ENCODE results near the gene MVD. TPM values are rescaled to one million over a fixed set of nuclear protein-coding genes. Genes with fewer than 3 reads are reported as not detected.

MVD gene
- total RNA-seq, 4 donors from 2014 or later: 36.8 to 107 (median 60.6) TPM

- no peak overlapping the region for H3K4me3 ChIP-seq
- no peak overlapping the region for H3K27ac ChIP-seq
- H3K27me3 ChIP-seq: peaks cover 0 to 9% of the 10 kb centered on the region in 2 donors
- H3K9me3 ChIP-seq: no peaks in the 10 kb centered on the region
- H3K4me1 ChIP-seq: peaks cover 0 to 44% (median 24%) of the 10 kb centered on the region in 4 donors
- DNase-seq: no peak
- no peaks in the 10 kb centered on the region for H3K36me3 ChIP-seq
- no peak for TF ChIP-seq POLR2A (IDR thresholded peaks at IDR 0.05)
- TF ChIP-seq, protein P1, sequence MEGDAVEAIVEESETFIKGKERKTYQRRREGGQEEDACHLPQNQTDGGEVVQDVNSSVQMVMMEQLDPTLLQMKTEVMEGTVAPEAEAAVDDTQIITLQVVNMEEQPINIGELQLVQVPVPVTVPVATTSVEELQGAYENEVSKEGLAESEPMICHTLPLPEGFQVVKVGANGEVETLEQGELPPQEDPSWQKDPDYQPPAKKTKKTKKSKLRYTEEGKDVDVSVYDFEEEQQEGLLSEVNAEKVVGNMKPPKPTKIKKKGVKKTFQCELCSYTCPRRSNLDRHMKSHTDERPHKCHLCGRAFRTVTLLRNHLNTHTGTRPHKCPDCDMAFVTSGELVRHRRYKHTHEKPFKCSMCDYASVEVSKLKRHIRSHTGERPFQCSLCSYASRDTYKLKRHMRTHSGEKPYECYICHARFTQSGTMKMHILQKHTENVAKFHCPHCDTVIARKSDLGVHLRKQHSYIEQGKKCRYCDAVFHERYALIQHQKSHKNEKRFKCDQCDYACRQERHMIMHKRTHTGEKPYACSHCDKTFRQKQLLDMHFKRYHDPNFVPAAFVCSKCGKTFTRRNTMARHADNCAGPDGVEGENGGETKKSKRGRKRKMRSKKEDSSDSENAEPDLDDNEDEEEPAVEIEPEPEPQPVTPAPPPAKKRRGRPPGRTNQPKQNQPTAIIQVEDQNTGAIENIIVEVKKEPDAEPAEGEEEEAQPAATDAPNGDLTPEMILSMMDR (IDR thresholded peaks at IDR 0.05): no peak
These were observed 24.8 kb upstream of the MVD start for GRCh38 chr16:88687676-88688012.

GRCh38 chr16:88687254-88687576 lies 24.3 kb upstream of the MVD start:
- H3K27ac ChIP-seq: peak overlapping the region in 1 of 4 donors; percentile 89

GRCh38 chr16:88686439-88687253 lies 23.8 kb upstream of the MVD start, which contains the start of gene SNAI3:
Gene SNAI3 (minus strand): TSS chr16:88686507. CDS start chr16:88686406, 101 bp downstream.
- peak within 1 kb of the TSS; percentile 56 to 89 (median 68) for H3K27ac ChIP-seq
- peaks cover 0 to 9% of the 10 kb centered on the region in 2 donors for H3K27me3 ChIP-seq
- H3K4me1 ChIP-seq: peaks cover 0 to 41% (median 21%) of the 10 kb centered on the region in 4 donors

More at GRCh38 chr16:88687254-88687576, 24.3 kb upstream of the MVD start:
- Histone ChIP-seq H3K9me3 (no peaks in the 10 kb centered on the region), H3K4me3 (no peak overlapping the region), H3K27me3 (peaks cover 0 to 9% of the 10 kb centered on the region in 2 donors), H3K4me1 (peaks cover 0 to 44% (median 23%) of the 10 kb centered on the region in 4 donors), H3K36me3 (no peaks in the 10 kb centered on the region)
- DNase-seq: no peak
- TF ChIP-seq, protein P1 (IDR thresholded peaks at IDR 0.05): no peak
- TF ChIP-seq POLR2A (IDR thresholded peaks at IDR 0.05): no peak

DNA sequence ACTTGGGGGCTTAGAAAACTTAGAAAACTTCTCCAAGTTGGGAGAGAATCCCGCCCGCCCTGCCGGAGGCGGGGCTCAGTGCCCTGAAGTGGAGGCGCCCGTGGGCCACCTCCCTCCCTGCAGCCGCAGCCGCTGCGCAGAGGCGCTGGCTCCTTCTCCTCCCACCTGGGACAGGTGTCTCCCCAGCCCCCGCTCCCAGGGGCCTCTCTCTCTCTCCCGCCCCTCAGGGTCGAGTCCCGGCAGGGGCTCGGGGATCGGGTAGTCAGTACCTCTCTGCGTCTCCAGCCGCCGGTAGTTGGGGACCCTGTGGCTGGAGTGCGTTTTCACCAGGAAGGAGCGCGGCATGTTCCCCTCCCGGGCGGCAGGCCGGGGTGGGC lies 23.2 kb upstream of the MVD start:
- DNase-seq: peak in 1 of 3 donors; percentile 77
- H3K27me3 ChIP-seq: peaks cover 0 to 9% of the 10 kb centered on the region in 2 donors
- no peaks in the 10 kb centered on the region for H3K36me3 ChIP-seq
- H3K27ac ChIP-seq: peak overlapping the region; percentile 56 to 89 (median 68)
- peaks cover 0 to 41% (median 18%) of the 10 kb centered on the region in 4 donors for H3K4me1 ChIP-seq
- TF ChIP-seq POLR2A (IDR thresholded peaks at IDR 0.05): no peak
- TF ChIP-seq, protein P1 (IDR thresholded peaks at IDR 0.05): no peak
- H3K4me3 ChIP-seq: peak overlapping the region; percentile 61 to 76 (median 69)
- H3K9me3 ChIP-seq: no peaks in the 10 kb centered on the region

More at GRCh38 chr16:88686439-88687253, 23.8 kb upstream of the MVD start, which contains the start of gene SNAI3:
- DNase-seq: peak; percentile 95 to 97 (median 96)
- no peaks in the 10 kb centered on the region for H3K36me3 ChIP-seq
- TF ChIP-seq POLR2A (IDR thresholded peaks at IDR 0.05): peak in 1 of 2 donors; percentile 19
- TF ChIP-seq, protein P1 (IDR thresholded peaks at IDR 0.05): no peak
- H3K9me3 ChIP-seq: no peaks in the 10 kb centered on the region
- peak within 1 kb of the TSS; percentile 61 to 76 (median 69) for H3K4me3 ChIP-seq

DNA sequence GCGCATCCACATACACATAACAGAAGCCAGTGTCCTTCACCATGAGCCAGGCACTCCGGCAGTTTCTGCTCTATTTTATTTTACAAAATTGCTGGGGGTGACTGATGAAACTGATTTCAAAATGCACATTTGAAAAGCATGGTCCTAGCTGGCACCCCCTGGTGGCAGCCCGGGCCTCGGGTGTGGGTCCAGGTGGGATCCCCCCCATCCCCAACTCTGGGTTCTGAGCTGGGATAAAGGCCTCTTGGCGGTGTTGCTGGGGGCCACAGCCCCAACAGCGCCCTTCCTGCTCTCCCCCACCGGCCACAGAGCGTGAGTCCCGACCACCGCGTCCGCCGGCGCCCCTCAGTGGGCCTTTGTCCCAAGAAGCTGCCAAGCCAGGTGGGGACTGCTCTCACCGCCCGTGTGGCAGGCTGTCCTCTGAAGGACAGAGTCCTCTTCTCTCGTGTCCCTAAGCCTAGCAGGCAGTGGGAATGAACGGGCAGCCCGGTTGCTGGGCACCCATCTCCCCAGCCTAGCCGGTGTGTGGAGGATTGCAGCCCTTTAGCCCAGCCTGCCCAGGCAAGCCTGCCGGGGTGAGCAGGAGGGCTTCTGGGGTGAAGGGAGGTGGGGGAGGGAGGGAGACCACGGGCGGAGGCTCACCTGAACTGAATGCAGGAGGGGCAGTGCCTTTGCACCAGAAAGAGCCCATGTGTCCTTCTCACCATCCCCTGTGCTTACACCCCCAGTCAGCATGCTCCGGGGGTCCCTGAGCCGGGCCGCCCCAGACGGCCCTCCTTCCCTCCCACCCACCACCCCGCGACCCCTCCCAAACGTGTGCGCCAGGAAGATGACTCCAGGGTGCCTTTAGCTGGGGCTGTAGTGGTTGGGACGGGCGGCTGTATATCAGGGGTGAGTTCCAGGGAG lies 22.5 kb upstream of the MVD start:
- peak overlapping the region; percentile 56 to 89 (median 68) for H3K27ac ChIP-seq
- H3K4me1 ChIP-seq: peaks cover 0 to 46% (median 24%) of the 10 kb centered on the region in 4 donors
- H3K36me3 ChIP-seq: no peaks in the 10 kb centered on the region
- peak in 2 of 3 donors; percentile 71 to 75 for DNase-seq
- H3K9me3 ChIP-seq: no peaks in the 10 kb centered on the region
- H3K4me3 ChIP-seq: peak overlapping the region; percentile 61 to 76 (median 69)
- peaks cover 0 to 9% of the 10 kb centered on the region in 2 donors for H3K27me3 ChIP-seq
- TF ChIP-seq, protein P1 (IDR thresholded peaks at IDR 0.05): peak; percentile 38 to 69 (median 50)
- TF ChIP-seq POLR2A (IDR thresholded peaks at IDR 0.05): no peak
